NCI-H2227 (cell line): ENCODE results near the gene PLA2G4E.

Experiments
- DNase-seq: peaks from one replicate; lab custom pipeline; 2025; ENCODE audit not compliant: unreplicated experiment; lab: John Stamatoyannopoulos, UW

The PLA2G4E gene

DNA sequence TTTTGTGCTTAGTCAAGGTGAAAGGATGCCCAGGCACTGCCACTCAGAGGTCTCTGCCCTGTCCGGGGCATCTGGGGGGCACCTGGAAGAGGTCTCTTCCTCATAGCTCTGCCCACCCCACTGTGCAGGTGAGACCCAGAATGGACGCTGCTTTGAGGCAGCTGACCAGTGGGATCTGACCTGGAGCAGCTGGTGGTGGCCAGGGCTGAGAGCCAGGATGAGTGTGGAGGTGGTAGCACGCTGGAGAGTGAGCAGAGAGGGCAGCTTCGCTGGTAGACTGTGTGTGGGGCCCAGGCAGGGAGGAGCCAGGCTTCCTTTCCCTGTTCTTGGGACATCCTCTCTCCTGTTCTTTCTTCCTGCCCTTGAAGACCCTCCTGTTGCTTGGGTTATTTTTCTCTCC, 32.2 kb upstream of the PLA2G4E start:
- no peak for DNase-seq

DNA sequence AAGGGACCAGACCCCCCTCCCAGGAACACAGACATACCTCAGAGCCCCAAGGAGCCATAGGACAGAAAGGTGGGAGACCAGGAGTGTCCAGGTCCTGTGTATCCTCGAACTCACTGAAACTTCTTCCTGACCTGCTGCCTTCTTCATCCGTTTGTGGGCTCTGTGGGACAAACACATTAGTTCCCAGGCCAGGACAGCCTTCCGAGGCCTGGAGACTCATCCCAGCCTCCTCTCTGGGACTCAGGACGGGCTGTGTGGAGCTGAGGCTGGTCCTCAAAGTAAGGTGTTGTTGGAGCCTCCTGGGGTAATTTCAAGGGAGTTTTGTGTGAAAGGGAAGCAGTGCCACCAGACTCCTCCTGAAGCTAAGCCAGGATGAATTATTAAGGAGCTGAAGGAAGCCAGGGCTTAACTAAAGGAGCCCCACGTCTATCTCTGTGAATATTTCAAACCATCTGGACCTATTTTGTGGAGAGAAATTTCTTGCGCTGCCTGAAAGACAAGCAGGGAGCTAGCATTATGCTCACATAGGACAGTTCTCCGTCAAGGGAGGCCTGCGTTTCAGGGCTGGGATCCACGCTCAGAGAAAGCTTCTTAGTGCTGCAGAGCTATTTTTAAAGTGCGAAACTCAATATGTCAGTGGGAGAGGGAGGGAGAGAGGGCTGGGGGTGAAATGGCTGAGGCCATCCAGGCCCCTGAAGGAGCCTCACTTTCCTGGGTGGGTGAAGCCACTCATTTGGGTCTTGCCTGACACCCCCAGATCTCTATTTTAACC, 29.8 kb upstream of the PLA2G4E start:
- DNase-seq: no peak

DNA sequence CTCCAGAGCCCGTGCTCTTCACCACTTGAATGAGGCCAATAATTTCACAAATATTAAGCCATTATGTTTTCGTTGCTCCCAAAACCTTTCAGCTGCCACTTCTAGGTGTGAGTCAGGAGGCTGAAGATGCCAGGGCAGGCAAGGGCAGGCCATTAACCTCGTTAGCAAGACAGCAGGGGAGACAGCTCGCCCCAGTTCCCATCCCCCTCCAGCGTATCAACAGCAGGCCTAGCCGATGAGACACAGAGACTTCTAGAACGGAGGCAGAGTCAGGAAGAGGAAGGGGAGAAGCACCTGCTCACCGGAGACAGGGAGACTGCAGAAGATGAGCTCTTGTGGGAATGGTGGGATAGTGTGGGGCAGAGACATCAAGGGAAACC, 28.0 kb upstream of the PLA2G4E start:
- peak; percentile 25 for DNase-seq

DNA sequence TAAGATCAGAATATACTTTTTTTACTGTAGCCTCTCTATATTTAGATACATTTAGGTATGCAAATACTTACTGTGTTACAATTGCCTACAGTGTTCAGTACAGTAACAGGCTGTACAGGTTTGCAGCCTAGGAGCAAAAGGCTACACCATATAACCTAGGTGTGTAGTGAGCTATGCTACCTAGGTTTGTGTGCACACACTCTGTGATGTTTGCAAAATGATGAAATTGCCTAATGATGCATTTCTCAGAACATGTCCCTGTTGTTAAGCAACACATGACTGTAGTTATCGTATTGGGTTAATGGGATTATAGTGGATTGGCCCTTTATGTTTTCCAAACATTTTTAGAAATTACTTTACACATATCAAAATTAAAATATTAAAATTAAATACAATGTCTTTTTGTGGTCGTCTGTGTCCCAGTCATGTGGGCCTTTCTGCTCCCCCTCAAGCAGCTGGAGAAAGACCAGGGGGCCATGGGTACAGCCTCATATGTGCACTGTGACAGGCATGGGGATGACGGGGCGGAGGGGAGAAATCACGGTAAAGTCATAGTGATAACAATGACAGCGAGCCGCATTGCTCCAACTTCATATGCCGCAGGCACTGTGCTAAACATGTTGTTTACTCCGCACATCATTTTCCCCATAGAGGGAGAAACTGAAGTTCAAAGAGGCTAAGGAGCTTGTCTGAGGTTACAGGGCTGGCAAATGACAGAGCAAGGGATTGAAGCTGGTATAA, 27.4 kb upstream of the PLA2G4E start:
- no peak for DNase-seq

DNA sequence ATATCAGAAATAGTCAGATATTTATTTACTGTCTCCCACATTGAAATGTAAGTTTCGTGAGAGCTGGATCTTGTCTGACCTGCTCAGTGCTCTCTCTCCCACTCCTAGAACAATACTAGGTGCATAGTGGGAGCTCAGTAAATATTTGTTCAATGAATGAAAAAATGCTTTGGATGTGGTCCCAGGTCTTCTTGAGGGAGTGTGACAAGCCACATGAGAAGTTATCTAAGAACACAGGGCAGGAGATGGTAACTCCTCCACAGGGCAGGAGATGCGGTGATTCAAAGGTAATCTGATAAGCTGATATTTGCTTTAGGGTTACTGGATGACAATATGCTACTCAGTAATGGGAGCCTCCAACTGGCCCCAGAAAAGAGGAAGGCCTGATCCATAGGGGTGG, 25.8 kb upstream of the PLA2G4E start:
- no peak for DNase-seq

DNA sequence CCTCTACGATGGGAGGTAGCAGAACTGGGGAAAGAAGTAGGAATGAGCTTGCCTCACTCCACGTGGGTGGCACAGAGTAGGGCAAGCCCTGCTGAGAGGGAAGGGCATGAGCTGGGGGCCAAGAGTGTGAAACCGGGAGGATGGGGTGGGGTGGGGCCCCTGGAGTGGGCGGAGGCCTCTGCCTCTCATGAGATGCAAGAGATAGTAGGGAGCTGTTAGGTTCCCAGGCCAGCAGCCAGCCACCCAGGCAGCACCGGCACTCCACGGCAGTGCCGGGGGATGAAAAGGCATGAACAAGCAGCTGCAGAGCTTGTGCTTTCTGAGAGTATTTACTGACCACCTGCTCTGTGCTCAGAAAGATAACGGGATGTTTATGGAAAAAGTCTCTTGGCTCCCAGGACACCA, 24.4 kb upstream of the PLA2G4E start:
- no peak for DNase-seq

DNA sequence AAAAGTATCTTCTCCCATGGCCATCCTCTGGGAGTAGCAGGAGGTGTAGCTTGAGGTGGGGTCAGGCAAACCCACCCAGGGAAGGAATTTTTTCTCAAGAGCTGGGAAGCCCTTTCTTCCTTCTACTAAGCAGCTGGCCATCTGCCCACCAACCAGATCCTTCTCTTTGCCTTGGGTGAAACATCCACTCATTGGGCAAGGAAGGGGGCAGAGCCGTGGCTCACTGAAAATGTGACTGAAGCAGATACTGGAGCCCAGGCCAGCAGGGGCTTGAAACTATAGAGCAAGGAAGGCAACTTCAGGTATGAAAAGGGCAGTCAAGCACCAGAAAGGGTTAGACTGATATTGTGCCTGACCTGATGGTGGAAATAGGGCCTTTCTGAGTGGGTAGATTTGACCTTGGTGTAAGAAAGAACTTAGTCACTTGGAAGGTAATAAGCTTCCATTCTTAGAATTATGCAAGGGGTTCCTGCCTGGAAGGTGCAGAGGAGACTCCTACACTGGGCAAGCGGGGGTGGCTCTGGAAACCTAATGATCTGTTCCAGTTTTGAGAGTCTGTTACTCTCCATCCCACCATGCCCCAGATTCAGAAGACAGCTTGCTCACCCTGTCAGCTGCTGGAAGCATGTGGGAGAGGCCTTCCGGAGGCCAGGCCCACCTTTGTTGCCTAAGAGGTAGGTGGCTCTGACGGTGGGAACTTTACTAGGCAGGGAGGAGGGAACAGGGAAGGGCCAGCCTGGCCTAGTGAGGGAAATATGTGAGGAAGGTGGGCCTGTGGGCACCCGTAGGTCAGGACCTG, 22.0 kb upstream of the PLA2G4E start:
- no peak for DNase-seq

DNA sequence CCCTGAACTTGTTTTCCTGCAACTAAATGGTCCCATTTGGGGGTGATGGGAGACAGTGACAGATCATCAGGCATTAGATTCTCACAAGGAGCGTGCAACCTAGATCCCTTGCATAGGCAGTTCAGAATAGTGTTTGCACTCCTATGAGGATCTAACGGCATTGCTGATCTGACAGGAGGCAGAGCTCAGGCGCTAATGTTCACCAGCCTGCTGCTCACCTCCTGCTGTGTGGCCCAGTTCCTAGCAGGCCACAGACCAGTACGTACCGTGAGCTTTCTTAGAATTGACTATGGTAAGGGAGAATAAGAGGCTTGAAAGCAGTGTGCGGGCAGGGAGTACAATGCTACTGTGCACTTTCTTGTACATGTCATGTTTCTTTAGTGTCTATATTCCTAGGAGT, 17.6 kb upstream of the PLA2G4E start:
- no peak for DNase-seq

DNA sequence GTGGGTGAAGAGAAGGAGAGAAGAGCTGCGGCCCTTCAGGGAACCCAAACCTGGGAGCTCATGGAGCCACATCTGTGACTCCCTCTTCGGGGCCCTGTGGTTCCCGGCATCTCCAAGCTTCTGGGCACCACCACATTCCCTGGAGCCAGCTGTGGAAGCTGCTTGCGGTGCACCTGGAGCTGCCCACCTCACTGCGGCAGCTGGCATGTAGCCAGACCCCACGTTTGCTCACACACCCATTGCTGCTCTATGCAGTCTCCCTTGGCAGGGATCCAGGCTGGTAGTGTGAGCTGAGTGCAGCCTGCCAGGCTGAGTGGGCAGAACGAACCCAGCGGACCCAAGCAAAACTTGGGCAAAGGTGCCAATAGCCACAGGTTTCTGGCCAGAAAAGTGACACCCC, 16.8 kb upstream of the PLA2G4E start:
- peak; percentile 25 for DNase-seq

DNA sequence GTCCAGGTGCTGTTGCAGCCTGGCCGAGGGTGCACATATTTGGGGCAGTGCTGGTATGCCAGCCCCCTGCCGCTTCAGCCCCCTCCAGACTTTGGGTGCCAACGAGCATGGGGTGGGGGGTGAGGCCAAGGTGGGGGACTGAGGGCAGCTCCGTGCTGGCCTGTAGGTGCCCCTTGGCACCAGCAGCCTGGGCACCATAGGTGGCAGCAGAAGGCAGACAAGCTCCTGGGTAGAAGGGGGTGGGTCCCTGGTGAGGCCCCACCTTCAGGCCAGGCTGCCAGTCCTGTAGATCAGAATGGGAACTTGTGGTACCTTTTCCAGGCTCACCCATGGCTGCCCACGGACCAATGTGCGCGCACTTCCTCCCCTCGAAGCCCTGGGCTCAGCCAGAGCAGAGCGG, 16.1 kb upstream of the PLA2G4E start:
- no peak for DNase-seq

DNA sequence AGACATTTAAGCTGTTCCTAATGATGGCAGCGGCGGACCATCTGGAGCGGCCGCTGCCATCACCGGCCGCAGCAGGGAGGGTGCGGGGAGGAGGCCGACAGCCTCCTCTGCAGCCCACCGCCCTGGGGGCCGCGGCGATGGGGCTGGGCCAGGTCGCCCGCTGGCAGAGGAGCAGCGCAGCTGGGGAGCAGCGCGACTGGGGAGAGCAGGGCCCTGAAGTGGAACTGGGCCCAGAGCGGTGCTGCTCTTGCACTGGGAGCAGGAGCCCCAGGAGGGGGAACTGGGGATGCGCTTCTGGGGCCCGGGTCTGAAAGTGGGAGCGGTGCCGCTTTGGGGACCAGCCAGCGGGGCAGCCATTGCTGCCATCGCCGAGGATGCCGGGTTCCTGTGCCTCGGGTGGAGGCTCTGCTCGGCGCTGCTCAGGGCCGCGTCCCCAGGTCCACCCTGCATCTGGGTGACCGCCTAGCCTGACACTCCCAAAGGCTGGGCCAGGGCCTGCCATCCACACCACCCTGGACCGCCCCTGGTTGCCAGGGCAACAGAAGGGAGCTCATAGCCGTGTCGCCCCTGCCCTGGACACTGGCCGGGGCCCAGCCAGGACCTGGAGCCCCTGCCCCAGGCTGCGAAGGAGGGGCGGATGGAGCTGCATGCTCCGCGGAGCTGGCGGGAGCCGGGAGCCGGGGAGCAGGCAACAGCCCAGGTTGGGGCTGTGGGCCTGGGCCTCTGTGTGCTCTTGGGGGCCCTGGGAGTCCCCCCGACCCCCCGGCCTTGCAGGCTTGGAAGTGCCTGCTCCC, 15.5 kb upstream of the PLA2G4E start:
- DNase-seq: no peak

DNA sequence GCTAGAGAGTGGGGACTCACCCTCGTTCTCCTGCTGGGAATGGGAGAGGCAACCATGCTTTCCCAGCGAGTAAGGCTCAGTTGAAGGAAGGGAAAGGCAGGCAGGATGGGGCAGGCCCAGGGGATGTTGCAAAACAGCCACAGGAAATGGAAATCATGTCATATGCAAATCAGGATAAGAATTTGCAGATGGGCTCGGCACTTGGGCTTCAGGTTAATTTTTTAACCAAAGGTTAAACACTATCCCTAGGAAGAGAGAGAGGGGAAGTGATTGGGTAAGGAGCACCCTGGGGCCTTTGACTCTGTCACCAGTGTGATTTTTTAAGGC, 14.6 kb upstream of the PLA2G4E start:
- DNase-seq: no peak

DNA sequence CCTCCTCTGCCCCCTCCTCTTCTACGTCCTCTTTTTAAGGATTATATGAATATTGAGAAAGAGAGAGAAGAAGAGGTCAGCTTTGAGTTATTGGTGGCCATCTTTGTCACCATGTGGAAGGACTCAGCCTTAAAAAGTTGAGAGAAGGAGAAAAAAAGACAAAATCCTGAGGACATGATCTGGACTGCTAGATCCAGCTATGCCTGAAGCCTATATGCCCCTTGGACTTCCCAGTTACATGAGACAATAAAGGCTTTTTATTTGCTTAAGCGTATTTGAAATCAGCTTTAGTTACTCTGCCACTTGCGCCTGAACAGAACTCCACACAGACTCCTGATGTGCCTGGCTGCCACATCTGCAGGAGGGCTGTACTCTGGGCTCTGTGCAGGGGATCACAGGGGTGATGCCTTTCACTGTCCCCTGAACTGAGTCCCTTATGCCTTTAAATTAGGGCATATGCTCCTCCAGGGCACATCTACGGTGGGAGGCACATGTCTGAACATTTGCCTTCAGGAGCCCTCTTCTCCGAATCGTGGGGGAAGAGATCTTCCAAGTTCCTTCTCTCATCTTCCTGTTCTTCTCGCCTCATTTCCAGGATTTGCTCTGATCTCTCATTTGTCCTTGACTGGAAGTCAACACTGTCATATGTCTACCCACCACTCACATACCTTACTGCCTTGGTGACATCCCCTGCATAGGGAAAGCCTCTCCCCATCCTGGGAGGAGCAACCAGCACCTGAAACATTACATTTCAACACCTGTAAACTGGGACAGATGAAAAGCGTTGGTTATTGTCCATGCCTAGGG, 14.0 kb upstream of the PLA2G4E start:
- DNase-seq: no peak

DNA sequence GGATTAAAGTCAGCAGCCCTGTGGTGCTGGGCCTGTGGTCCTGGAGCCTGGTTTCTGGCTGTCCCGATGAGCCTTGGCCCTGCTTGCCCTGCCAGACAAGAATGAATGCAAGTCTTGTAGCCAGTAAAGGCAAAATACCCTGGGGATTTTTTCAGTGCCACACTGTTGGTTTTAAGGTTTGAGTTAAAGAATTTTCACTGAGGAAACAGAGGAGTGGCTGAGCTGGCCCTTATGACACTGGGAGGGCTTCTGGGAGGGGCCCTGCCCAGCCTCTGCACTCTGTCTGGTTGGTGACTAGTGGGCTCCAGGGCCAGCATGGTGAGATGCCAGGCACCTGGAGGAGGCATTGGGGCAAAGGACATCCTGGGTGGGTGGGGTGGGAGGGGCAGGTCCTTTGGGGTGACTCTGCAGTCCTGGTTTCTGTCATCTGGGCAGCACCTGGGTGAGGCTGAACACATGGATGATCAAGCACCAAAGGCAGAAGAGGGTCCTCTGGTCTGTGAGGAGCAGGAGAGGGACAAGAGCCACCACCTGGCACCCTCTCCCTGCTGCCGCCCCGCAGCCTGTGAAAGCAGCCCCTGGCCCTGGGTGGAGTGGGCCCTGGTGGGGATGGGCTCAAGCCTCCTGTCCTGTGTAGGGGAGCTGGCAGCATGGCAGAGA, 12.5 kb upstream of the PLA2G4E start:
- no peak for DNase-seq

DNA sequence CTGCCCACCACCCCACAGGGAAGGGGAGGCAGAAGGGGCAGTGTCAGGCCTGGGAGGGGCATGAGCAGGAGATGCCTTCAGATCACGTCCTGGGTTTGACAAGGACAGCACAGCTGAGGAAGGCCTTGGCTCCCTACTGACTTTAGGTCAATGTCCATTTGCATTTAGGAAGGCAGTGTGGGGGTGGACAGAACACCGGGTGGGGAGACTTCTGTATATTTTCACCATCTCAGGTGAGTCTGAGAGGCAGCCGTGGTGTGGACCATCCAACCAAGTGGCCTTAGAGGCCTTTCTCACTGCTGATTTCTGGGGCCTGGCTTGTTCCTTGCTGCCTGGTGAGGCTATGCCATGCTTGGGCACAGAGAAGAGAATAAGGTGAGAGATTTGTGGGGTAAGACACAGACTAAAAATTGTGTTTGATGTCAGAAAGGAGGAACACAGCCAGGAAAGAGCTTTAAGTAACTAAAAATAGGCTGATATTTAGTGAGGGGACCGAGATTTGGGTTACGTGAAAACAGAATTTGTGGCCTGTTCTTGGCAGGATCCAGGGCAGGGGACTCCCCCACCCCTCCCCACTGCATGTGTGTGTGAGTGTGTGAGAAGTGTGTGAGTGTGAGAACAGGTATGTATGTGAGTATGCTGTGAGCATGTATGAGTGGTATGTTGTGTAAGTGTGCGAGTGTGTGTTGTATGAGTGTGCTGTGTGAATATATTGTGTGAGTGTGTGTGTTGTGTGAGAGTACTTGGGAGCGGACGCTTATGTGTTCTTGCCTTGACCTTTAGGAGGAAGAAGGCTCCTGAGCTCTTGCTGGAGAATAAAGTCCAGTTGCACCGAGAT, 11.8 kb upstream of the PLA2G4E start:
- no peak for DNase-seq

DNA sequence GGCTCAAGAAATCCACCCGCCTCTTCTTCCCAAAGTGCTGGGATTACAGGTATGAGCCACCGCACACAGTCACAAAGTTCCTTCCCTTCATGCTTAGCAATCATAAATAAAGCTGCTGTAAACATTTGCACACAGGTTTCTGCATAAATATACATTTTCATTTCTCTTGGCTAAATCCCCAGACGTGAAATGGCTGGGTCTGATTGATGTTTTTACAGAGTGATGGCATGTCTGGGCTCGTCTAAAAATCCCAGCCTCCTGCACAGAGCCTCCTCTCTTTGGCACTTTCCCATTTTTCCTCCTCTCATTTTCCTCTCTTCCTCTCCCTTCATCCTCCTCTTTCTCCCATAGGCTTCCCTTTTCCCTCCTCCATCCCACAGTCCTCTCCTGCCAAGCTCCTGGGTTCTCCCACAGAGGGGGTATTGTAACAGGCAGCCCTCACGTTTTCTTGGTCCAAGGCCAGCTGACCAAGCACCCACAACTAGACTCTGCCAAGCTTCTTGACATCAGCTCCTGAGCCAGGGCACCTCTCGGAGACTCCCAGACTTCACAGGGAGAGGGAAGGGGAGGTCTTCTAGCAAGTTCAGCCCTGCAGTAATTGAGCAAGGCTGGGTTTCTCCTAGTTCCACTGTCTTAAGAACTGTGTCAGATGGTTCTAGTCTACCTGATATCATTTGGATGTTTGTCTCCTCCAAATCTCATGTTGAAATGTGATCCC, 10.5 kb upstream of the PLA2G4E start:
- no peak for DNase-seq

DNA sequence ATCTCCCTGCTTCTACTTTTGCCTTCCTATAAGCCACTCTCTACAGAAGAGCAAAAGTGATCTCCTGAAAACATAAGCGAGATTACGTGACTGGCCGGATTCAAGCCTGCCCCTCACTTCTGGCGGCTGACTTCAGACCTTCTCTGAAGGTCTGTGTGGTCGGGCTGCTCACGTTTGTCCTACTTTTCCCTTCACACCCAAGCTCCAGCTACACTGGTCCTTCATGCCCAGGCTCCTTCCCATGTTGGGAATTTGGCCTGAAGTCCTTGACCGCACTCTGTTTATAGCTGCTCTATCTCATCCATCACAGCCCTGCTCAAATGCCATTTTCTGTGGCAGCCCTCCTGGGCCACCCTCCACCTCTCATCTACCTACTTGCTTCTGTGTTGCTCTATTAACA, 6.7 kb upstream of the PLA2G4E start:
- no peak for DNase-seq

DNA sequence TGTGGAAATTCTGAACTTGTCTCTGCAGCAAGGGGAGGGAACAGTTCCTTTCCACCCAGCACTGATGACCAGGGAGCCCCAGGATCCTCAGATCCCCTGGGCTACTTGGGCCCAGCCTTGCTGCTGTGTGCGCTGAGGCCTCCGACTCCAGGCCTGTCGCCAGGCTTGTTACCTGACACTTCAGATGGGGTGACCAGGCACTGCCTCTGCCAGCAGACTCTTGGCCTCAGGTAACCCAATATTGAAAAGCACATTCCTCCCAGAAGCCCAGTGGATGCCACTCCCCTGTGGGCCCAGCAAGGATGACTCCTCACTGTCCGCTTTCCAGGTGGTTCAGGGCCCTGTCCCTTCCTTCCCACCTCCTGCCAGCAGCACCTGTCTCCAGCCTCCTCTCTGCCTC, 3.5 kb upstream of the PLA2G4E start:
- no peak for DNase-seq
